ENCODE data around the gene DYNLRB2.

- TF ChIP-seq, protein P1, sequence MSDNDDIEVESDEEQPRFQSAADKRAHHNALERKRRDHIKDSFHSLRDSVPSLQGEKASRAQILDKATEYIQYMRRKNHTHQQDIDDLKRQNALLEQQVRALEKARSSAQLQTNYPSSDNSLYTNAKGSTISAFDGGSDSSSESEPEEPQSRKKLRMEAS (IDR thresholded peaks at IDR 0.05) = no peak
- TF ChIP-seq, protein P2, sequence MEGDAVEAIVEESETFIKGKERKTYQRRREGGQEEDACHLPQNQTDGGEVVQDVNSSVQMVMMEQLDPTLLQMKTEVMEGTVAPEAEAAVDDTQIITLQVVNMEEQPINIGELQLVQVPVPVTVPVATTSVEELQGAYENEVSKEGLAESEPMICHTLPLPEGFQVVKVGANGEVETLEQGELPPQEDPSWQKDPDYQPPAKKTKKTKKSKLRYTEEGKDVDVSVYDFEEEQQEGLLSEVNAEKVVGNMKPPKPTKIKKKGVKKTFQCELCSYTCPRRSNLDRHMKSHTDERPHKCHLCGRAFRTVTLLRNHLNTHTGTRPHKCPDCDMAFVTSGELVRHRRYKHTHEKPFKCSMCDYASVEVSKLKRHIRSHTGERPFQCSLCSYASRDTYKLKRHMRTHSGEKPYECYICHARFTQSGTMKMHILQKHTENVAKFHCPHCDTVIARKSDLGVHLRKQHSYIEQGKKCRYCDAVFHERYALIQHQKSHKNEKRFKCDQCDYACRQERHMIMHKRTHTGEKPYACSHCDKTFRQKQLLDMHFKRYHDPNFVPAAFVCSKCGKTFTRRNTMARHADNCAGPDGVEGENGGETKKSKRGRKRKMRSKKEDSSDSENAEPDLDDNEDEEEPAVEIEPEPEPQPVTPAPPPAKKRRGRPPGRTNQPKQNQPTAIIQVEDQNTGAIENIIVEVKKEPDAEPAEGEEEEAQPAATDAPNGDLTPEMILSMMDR (IDR thresholded peaks at IDR 0.05; ENCODE audit: low read depth, low read length, missing input control) = no peak
- TF ChIP-seq YY1 (IDR thresholded peaks at IDR 0.05) (no peak), JUND (IDR thresholded peaks at IDR 0.05) (no peak), TAF1 (conservative IDR thresholded peaks at IDR 0.05) (no peak), GABPA (IDR thresholded peaks at IDR 0.05 in 1 of 2, conservative IDR thresholded peaks at IDR 0.05 in 1 of 2) (no peak), RAD21 (IDR thresholded peaks at IDR 0.05) (no peak), SP1 (IDR thresholded peaks at IDR 0.05) (no peak)
- TF ChIP-seq, protein P3, sequence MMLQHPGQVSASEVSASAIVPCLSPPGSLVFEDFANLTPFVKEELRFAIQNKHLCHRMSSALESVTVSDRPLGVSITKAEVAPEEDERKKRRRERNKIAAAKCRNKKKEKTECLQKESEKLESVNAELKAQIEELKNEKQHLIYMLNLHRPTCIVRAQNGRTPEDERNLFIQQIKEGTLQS (IDR thresholded peaks at IDR 0.05) = no peak
- TF ChIP-seq, protein P4, sequence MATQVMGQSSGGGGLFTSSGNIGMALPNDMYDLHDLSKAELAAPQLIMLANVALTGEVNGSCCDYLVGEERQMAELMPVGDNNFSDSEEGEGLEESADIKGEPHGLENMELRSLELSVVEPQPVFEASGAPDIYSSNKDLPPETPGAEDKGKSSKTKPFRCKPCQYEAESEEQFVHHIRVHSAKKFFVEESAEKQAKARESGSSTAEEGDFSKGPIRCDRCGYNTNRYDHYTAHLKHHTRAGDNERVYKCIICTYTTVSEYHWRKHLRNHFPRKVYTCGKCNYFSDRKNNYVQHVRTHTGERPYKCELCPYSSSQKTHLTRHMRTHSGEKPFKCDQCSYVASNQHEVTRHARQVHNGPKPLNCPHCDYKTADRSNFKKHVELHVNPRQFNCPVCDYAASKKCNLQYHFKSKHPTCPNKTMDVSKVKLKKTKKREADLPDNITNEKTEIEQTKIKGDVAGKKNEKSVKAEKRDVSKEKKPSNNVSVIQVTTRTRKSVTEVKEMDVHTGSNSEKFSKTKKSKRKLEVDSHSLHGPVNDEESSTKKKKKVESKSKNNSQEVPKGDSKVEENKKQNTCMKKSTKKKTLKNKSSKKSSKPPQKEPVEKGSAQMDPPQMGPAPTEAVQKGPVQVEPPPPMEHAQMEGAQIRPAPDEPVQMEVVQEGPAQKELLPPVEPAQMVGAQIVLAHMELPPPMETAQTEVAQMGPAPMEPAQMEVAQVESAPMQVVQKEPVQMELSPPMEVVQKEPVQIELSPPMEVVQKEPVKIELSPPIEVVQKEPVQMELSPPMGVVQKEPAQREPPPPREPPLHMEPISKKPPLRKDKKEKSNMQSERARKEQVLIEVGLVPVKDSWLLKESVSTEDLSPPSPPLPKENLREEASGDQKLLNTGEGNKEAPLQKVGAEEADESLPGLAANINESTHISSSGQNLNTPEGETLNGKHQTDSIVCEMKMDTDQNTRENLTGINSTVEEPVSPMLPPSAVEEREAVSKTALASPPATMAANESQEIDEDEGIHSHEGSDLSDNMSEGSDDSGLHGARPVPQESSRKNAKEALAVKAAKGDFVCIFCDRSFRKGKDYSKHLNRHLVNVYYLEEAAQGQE (IDR thresholded peaks at IDR 0.05) = no peak
Measured at GRCh38 chr16:80511824-80512592, 28.8 kb upstream of the DYNLRB2 start.
